Measurements from ENCODE around the gene PKD1L1. TPM values are rescaled to one million over a fixed set of nuclear protein-coding genes. Genes with fewer than 3 reads are reported as not detected.
"Not testable (repeated sequence)": the region's sequence is repeated elsewhere in the genome, so short reads cannot be mapped to it uniquely, and the experiment has no call there.

Gene PKD1L1
- total RNA-seq, 4 donors from 2014 or later: 0.07 to 1.7 (median 0.98) TPM

DNA sequence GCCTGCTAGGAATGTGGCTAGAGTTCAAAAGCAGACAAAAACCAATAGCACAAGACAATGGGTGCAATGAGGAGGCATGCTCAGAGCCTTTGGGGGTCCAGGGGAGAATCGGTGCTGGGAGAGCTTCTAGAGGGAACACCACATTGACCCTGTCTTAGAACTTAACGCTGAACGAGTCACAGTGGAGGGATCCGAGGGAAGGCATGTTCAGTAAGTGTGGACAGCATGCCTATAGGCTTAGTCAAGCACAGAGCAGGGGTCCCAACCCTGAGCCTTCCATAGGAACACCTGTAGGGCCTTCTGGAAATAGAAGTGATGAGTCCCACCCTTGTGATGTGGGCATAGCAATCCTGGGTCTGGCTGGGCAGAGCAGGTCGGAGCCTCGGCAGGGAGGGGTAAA is 148.7 kb downstream of the PKD1L1 start:
- no peak for TF ChIP-seq POLR2A (IDR thresholded peaks at IDR 0.05)
- TF ChIP-seq, protein P1, sequence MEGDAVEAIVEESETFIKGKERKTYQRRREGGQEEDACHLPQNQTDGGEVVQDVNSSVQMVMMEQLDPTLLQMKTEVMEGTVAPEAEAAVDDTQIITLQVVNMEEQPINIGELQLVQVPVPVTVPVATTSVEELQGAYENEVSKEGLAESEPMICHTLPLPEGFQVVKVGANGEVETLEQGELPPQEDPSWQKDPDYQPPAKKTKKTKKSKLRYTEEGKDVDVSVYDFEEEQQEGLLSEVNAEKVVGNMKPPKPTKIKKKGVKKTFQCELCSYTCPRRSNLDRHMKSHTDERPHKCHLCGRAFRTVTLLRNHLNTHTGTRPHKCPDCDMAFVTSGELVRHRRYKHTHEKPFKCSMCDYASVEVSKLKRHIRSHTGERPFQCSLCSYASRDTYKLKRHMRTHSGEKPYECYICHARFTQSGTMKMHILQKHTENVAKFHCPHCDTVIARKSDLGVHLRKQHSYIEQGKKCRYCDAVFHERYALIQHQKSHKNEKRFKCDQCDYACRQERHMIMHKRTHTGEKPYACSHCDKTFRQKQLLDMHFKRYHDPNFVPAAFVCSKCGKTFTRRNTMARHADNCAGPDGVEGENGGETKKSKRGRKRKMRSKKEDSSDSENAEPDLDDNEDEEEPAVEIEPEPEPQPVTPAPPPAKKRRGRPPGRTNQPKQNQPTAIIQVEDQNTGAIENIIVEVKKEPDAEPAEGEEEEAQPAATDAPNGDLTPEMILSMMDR (IDR thresholded peaks at IDR 0.05 in 4 of 5, conservative IDR thresholded peaks at IDR 0.05 in 1 of 5): no peak
- H3K27ac ChIP-seq: no peak overlapping the region
- no peaks in the 10 kb centered on the region for H3K27me3 ChIP-seq
- H3K9me3 ChIP-seq: no peaks in the 10 kb centered on the region
- in situ Hi-C loops (cut with MboI; ENCODE audit: low sequenced_read_pairs in 4 of 4): no loop called here
- intact Hi-C loops (cut with DNase I; ENCODE audit: low total_unique reads): no loop called here
- no peak overlapping the region for H3K4me3 ChIP-seq
- DNase-seq (no peak), ATAC-seq (no peak)
- H3K36me3 ChIP-seq: no peaks in the 10 kb centered on the region
- H3K4me1 ChIP-seq: no peaks in the 10 kb centered on the region

DNA sequence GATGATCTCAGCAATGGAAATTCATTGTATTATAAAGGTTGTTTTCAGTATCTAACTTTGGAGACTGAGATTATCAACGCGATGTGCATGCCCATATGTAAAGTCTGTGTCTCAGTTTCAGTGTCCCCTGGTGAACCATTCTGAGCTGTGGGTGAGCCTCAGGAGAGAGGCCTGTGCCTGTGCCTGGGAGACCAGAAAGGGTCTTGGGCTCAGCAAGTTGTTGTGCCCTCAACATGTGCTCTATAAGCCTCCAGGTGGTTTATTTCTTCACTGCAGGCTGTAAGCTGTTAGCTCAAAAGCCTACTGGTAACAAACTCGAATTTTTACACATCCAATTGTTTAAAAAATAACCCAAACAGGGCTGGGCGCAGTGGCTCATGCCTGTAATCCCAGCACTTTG is 151.9 kb downstream of the PKD1L1 start:
- in situ Hi-C loops (cut with MboI; ENCODE audit: low sequenced_read_pairs in 4 of 4): no loop called here
- TF ChIP-seq, protein P1 (IDR thresholded peaks at IDR 0.05 in 4 of 5, conservative IDR thresholded peaks at IDR 0.05 in 1 of 5): no peak
- no peak for TF ChIP-seq POLR2A (IDR thresholded peaks at IDR 0.05)
- DNase-seq: no peak
- H3K27ac ChIP-seq: no peak overlapping the region
- no peaks in the 10 kb centered on the region for H3K36me3 ChIP-seq
- no peaks in the 10 kb centered on the region for H3K27me3 ChIP-seq
- intact Hi-C loops (cut with DNase I; ENCODE audit: low total_unique reads): no loop called here
- H3K4me1 ChIP-seq: no peaks in the 10 kb centered on the region
- H3K9me3 ChIP-seq: no peaks in the 10 kb centered on the region
- no peak overlapping the region for H3K4me3 ChIP-seq
- ATAC-seq: no peak

DNA sequence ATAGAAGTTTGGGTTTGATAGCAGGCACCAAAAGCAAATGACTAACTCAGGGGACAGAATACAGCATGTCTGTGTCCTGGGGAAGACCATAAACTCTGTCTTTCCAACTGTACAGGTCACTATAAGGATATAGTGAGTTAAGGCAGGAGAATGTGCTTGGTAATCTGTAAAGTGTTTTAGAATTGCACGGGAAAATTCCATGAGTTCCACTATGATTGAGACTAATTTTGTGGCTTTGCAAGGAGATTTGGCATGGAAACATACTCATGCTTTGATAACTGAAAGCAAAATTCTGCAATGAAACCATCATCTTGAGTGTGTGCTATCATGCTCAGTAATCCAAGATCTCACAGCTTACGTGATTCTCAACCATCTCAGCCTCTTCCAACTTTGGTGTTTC is 152.6 kb downstream of the PKD1L1 start:
- DNase-seq: no peak
- in situ Hi-C loops (cut with MboI; ENCODE audit: low sequenced_read_pairs in 4 of 4) (no loop called here), intact Hi-C loops (cut with DNase I; ENCODE audit: low total_unique reads) (no loop called here)
- Histone ChIP-seq H3K27me3 (no peaks in the 10 kb centered on the region), H3K4me3 (no peak overlapping the region), H3K36me3 (no peaks in the 10 kb centered on the region), H3K4me1 (no peaks in the 10 kb centered on the region), H3K27ac (no peak overlapping the region), H3K9me3 (no peaks in the 10 kb centered on the region)
- TF ChIP-seq, protein P1 (IDR thresholded peaks at IDR 0.05 in 4 of 5, conservative IDR thresholded peaks at IDR 0.05 in 1 of 5): no peak
- TF ChIP-seq POLR2A (IDR thresholded peaks at IDR 0.05): no peak
- no peak for ATAC-seq

DNA sequence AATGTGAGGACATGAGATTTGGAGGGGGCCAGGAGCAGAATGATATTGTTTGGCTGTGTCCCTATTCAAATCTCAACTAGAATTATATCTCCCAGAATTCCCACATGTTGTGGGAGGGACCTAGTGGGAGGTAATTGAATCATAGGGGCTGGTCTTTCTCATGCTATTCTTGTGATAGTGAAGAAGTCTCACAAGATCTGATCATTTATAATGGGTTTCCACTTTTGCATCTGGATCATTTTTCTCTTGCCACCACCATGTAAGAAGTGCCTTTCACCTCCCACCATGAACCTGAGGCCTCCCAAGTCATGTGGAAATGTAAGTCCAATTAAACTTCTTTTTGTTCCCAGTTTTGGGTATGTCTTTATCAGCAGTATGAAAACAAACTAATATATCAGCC is 153.1 kb downstream of the PKD1L1 start:
- H3K9me3 ChIP-seq; H3K27me3 ChIP-seq; H3K4me3 ChIP-seq; in situ Hi-C loops (cut with MboI; ENCODE audit: low sequenced_read_pairs in 4 of 4); ATAC-seq; H3K27ac ChIP-seq; H3K36me3 ChIP-seq; intact Hi-C loops (cut with DNase I; ENCODE audit: low total_unique reads); H3K4me1 ChIP-seq; DNase-seq: not testable (repeated sequence)

DNA sequence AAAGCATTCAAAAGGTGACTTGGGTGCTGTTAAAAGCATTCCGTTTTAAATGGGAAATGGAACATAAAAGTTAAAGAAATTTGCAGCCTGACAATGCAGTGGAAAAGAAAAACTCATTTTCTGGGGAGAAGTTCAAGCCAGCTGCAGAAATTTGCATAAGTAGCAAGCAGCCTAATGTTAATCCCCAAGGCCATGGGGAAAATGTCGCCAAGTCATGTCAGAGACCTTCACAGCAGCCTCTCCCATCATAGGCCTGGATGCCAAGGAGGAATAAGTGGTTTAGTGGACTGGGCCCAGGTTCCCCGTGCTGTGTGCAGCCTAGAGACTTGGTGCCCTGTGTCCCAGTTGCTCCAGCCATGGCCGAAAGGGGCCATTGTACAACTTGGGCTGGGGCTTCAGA is 154.2 kb downstream of the PKD1L1 start:
- no peak for TF ChIP-seq POLR2A (IDR thresholded peaks at IDR 0.05)
- TF ChIP-seq, protein P1 (IDR thresholded peaks at IDR 0.05 in 4 of 5, conservative IDR thresholded peaks at IDR 0.05 in 1 of 5): no peak
- Histone ChIP-seq H3K27me3 (no peaks in the 10 kb centered on the region), H3K9me3 (no peaks in the 10 kb centered on the region), H3K27ac (no peak overlapping the region), H3K4me1 (no peaks in the 10 kb centered on the region), H3K36me3 (no peaks in the 10 kb centered on the region), H3K4me3 (no peak overlapping the region)
- DNase-seq (no peak), ATAC-seq (no peak)
- in situ Hi-C loops (cut with MboI; ENCODE audit: low sequenced_read_pairs in 4 of 4) (no loop called here), intact Hi-C loops (cut with DNase I; ENCODE audit: low total_unique reads) (no loop called here)

DNA sequence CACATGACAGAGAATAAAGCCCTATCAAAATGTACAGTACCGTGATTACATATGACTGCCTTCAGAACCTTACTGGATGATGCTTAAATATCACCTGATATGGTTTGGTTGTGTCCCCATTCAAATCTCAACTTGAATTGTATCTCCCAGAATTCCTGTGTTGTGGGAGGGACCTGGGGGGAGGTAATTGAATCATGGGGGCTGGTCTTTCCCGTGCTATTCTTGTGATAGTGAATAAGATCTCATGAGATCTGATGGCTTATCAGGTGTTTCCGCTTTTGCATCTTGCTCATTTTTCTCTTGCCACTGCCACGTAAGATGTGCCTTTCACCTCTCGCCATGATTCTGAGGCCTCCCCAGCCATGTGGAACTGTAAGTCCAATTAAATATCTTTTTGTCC is 155.1 kb downstream of the PKD1L1 start:
- in situ Hi-C loops (cut with MboI; ENCODE audit: low sequenced_read_pairs in 4 of 4); ATAC-seq; intact Hi-C loops (cut with DNase I; ENCODE audit: low total_unique reads): not testable (repeated sequence)

More for the DNA sequence above, 155.1 kb downstream of the PKD1L1 start:
- H3K4me1 ChIP-seq, H3K9me3 ChIP-seq, H3K27ac ChIP-seq, H3K27me3 ChIP-seq, DNase-seq, H3K36me3 ChIP-seq, H3K4me3 ChIP-seq: not testable (repeated sequence)
